ENCODE data around the gene PCSK1N.
"Not testable (repeated sequence)": the region's sequence is repeated elsewhere in the genome, so short reads cannot be mapped to it uniquely, and the experiment has no call there.

Gene PCSK1N

DNA sequence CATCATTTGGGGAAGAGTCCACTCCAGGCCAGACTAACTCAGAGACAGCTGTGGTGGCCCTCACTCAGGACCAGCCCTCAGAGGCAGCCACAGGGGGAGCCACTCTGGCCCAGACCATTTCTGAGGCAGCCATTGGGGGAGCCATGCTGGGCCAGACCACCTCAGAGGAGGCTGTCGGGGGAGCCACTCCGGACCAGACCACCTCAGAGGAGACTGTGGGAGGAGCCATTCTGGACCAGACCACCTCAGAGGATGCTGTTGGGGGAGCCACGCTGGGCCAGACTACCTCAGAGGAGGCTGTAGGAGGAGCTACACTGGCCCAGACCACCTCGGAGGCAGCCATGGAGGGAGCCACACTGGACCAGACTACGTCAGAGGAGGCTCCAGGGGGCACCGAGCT is 12.4 kb downstream of the PCSK1N start:
- DNase-seq (ENCODE audit: low read depth in 2 of 2) = no peak

DNA sequence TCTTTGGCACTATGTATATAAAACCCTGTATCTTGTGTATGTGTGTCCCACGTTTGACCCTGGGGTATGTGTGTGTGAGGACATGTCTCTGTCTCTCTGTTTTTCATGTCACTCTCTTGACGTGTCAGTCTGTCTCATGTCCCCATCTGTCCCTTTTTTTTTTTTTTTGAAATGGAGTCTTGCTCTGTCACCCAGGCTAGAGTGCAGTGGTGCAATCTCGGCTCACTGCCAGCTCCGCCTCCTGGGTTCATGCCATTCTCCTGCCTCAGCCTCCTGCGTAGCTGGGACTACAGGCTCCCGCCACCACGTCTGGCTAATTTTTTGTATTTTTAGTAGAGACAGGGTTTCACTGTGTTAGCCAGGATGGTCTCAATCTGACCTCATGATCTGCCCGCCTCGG is 16.0 kb downstream of the PCSK1N start:
- not testable (repeated sequence) for DNase-seq (ENCODE audit: low read depth in 2 of 2)

DNA sequence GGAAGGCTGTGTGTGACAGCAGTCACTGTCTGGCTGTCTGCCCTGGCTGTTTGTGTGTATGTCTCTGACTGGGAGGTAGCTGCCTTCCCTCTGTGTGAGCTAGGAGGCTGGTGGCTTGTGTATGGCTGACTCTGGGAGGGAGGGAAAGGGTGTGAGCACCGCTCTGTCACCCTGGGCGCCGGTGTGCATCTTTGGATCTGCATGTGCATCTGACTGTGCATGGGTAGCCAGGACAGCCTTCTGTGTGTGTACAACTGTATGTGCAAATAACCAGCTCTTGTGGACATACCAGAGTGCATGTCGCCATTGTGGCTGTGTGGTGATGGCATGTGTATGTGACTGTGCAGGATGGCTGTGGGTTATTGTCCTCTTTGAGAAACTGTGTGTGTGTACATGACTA is 16.5 kb downstream of the PCSK1N start:
- no peak for DNase-seq (ENCODE audit: low read depth in 2 of 2)

DNA sequence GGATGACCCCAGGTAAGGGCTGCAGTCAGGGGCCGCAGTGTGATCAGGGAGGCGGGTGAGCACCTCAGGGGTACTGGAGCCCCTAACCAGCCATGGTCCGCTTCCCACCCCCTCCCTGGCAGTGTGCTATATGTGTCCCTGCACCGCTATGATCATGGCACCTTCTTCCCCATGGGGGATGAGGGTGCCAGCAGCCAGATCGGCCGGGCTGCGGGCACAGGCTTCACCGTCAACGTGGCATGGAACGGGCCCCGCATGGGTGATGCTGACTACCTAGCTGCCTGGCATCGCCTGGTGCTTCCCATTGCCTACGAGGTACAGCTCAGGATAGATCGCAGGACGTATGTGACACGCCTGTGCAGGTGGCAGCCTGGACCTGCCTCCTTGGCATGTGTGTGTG is 17.3 kb downstream of the PCSK1N start:
- DNase-seq (ENCODE audit: low read depth in 2 of 2) = no peak

DNA sequence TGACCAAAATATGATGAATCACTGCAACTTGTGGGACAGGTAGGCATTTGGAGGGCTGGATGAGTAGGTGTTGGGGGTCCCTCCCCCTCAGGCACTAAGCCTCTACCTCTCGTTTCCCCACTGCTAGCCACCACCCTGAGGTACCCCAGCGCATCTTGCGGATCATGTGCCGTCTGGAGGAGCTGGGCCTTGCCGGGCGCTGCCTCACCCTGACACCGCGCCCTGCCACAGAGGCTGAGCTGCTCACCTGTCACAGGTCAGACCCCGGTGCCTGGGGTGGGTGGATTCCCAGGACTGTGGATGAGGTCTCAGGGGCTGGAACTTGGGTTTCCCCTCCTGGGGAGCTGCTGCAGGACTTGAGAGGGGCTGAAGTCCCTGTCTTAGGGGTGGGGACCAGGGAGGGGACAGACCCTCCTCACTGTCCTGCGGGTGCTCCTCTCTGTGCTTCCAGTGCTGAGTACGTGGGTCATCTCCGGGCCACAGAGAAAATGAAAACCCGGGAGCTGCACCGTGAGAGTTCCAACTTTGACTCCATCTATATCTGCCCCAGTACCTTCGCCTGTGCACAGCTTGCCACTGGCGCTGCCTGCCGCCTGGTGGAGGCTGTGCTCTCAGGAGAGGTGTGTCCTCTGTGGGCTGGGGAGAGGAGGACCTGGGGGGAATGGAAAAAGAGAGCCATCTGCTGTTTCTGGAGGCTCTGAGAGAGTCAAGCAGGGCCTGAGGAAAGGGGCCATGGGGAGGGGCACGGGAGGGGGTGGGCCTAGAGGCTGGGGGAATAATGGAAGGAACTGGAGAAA is 19.2 kb downstream of the PCSK1N start:
- DNase-seq (ENCODE audit: low read depth in 2 of 2) = no peak

DNA sequence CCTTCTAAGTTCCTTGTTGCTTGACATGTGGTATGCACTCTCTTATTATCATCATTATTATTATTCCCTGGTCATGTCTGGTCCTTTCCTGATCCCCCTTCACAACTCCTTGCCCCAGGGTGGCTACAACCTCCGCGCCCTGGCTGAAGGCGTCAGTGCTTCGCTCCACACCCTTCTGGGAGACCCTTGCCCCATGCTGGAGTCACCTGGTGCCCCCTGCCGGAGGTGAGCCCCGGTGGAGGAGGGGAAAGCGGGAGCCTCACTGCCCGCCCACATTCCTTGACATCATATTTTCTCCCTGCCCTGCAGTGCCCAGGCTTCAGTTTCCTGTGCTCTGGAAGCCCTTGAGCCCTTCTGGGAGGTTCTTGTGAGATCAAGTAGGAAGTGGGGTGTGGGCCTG is 20.1 kb downstream of the PCSK1N start:
- no peak for DNase-seq (ENCODE audit: low read depth in 2 of 2)

DNA sequence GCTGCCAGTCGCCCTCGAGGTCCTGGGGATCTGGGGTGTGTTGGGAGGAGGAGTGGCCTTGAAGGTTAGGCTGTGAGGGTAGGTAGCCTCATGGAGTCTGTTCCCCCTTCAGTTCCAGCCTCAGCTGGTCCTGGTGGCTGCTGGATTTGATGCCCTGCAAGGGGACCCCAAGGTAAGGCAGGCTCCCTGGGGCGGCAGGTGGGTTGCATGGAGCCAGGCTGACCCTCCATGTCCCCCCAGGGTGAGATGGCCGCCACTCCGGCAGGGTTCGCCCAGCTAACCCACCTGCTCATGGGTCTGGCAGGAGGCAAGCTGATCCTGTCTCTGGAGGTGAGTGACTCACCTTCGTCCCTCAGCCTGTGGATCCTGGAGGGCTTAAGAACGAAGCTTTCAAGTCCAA is 20.7 kb downstream of the PCSK1N start:
- DNase-seq (ENCODE audit: low read depth in 2 of 2) = no peak

DNA sequence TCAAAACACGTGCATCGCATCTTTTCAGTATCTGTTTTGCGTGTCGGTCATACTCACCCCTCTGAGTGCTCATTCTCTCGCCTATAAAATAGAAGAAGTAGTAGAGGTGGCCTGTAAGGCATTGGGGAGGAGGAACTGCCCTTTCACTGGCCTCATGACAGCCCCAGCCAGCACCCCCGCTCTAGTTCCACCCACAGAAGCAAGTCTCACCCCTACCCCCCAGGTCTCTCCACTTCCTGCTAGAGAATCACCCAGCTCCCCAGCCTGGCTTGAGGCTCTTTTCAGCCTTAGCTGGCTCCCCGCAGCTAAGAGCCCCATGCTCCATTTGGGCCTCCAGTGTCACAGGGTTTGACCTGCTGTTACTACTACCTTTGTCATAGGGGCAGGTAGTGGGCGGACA is 21.8 kb downstream of the PCSK1N start:
- no peak for DNase-seq (ENCODE audit: low read depth in 2 of 2)

DNA sequence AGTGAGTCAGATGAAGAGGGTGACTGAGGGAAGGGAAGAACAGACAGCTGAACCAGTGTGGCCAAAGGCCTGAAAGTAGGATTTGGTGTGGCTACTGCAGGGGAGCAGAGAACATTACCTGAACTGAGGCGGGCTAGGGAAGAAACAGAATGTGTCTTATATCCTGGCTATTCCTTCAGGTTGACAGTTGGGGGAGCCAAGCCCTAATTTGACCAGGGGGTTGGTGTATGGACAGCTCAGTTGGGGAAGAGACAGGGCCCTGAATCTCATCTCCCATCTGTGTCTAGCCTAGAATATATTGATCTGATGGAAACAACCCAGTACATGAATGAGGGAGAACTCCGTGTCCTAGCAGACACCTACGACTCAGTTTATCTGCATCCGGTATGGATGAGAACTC is 29.3 kb downstream of the PCSK1N start:
- DNase-seq (ENCODE audit: low read depth in 2 of 2) = no peak

DNA sequence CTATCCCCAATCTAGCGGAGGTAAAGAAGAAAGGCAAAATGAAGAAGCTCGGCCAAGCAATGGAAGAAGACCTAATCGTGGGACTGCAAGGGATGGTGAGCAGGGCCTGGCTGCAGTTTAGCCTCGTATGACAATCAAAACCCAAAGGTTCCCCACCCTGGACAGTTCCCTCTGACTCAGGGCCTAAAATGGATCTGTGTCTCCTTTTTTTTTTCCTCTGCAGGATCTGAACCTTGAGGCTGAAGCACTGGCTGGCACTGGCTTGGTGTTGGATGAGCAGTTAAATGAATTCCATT is 32.6 kb downstream of the PCSK1N start:
- DNase-seq (ENCODE audit: low read depth in 2 of 2) = no peak

DNA sequence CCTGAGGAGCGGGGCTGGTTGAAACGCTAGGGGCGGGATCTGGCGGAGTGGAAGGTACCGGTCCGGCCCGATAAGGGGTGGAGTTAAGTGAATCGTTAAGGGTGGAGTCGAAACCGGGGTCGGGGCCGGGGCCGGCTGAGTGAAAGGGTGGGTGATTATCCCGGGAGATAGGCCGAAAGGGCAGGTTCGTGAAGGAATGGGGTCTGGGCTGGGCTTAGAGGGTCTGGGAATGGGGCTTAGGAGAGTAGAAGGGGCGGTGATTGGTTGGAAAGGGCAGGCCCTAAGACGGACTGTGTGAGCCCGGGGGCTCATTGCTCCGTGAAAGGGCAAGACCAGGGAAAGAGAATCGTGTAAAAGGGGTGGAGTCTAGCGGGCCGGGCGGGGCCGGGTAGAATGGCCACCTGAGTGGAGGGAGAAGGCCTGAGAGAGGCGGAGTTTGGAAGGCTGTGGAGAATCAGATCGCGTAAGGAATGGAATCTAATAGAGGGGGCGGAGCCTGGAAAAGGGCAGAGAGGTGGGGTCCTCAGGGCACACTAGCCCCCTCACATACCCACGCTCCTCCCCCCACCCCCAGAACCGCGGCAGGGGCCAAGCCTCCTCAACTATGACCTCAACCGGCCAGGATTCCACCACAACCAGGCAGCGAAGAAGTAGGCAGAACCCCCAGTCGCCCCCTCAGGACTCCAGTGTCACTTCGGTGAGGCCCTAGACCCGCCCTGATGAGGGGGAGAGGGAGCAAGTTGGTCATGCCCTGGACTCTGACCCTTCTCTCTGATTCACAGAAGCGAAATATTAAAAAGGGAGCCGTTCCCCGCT is 33.1 kb downstream of the PCSK1N start:
- DNase-seq (ENCODE audit: low read depth in 2 of 2) = peak; percentile 51 to 70

DNA sequence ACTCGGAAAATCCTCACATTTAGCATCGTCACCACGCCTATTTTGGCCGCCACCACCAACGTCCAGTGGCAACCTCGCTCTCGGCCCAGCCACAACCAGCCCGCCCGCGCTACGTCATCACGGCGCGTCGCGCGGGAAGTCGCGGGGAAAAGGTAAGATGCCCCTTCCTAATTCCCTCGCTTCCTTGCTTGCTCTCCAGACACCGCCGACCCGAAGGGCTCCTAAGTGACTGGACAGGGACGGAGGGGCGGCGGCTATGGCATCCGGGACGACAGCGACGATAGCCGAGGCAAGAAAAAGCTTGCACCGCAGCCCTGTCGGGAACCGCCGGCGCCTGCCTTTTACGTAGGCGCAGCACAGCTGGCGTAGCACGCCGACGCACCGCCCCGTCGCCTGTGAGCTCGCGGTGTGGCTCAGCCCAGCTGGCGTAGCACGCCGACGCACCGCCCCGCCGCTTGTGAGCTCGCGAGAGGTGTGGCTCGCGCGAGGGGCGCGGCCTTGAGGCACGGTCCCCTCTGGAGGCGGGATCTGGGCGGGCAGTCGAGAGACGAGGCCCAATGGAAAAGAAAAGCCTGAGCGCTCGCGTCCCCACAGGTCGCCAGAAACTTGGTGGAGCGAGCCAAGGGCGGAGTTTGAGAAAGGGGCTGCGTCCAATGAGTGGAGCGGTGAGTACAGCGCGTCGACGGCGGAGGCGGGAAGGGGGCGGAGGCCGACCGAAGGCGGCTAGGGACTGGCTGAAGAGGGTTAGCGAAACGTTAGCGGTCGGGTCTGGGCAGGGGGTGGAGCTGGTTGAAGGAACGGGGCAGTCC is 33.9 kb downstream of the PCSK1N start, which contains the start of gene HDAC6:
Gene HDAC6 (plus strand): TSS at position 788 of the 809 bp plus-strand sequence. CDS start 626 bp downstream, outside the sequence.
- DNase-seq (ENCODE audit: low read depth in 2 of 2) = peak; percentile 85 to 91

DNA sequence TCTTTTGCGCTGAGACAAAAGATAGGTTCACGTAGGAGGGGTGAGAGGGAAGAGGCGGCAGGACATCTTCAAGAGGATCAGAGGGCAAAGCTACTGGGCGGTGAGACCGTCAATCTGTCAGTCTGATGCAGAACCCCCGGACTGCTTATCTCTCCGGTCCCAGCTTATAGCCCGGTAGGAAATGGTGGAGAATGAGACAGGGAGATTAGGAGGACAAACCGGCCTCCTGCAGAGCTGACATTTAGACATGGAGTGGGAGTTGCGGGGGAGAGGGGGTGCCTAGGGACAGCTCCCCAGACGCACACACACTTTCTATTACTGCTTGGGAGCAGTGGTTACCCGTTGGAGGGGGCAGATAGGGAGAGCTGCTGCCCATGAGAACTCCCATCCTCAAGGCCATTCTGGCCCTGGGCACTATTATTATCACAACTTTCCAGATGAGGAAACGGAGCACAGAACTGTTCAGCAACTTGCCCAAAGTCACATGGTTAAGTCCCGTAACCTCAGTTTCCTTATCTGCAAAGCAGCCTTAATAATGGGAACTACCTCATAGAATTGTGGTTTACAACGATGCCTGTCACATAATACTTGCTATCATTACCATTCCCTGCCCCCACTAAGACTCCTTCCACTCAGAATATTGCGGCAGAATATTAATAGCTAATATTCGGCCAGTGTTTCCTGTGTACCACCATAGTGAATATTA is 34.7 kb downstream of the PCSK1N start:
- DNase-seq (ENCODE audit: low read depth in 2 of 2) = no peak

DNA sequence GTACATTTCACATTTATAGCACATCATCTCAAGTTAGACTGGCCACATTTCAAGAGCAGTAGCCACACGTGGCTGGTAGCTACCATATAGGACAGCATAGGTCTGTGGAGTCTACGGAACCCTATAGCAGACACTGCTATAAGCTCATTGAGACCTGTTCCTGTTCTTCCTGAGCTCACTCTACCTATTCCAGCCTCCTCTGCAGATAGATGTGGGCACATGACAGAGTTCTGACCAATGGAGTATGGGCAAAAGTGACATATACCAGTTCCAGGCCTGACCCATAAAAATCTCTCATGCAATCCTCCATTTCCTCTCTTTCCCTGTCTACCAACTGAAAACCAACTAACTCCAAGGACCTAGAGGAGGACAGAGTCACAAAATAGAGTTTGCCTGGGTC is 37.1 kb downstream of the PCSK1N start:
- DNase-seq (ENCODE audit: low read depth in 2 of 2) = no peak

DNA sequence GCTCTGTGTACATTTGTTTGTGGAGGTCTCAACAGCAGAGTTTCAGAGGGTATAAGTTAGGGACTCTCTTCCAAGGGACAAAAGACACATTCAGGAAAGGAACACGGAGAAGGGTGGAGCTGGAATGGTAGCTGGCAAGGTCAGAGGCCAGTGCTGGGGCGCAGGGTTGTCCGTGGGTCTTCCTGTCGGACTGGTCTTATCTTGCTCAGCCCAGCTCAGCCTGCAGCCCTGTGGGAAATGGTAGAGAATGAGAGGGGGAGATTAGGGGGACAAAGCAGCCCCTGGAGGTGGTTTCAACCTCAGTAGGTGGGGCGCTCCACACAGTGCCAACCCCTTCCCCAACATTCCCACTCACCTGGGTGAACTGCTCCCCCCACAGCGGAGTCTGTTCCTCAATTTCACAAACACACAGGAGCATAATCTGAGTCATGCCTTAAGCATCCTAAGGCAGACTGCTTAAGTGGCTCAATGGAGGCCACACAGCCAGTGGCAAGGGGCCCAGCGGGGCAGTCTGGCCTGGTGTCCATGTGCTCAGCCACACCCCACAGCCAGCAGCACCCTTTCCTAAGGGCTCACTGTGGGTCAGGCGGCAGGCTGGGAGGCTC is 40.4 kb downstream of the PCSK1N start:
- DNase-seq (ENCODE audit: low read depth in 2 of 2) = no peak

DNA sequence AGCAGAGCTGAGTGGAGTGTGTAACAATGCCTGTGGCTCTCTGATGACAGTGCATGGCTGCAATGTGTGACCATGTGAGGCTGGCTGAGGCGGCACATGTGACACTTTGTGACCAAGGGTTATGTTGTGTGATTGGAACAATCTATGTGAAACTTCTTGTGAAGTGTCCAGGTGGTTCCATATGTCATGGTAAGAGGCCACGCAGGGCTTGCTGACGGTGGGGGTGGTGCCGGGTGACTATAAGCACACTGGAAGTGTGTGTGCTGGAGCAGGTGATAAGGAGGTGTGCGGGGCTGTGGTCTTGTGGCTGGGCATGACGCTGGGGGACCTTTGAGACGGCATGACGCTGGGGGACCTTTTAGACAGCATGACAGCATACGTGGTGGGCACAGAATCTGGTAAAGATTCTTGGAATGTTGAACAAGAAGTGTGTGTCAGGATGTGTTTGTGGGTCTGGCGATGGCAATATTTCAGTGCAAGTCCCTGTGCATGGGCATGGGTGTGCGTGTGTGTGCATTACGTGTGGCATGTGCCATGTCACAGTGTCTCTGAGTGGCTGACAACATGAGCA is 41.0 kb downstream of the PCSK1N start:
- no peak for DNase-seq (ENCODE audit: low read depth in 2 of 2)

DNA sequence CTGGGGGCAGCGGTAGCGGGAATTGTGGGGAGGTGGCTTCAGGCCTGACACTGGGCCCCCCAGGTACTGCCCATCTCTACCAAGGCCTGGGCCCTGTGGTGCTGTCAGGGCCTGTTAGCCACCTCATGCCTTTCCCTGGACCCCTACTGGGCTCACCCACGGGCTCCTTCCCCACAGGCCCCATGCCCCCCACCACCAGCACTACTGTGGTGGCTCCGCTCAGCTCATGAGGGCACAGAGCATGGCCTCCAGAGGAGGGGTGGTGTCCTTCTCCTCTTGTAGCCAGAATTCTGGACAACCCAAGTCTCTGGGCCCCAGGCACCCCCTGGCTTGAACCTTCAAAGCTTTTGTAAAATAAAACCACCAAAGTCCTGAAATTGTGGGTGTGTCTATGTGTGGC is 41.5 kb downstream of the PCSK1N start:
- DNase-seq (ENCODE audit: low read depth in 2 of 2) = no peak

DNA sequence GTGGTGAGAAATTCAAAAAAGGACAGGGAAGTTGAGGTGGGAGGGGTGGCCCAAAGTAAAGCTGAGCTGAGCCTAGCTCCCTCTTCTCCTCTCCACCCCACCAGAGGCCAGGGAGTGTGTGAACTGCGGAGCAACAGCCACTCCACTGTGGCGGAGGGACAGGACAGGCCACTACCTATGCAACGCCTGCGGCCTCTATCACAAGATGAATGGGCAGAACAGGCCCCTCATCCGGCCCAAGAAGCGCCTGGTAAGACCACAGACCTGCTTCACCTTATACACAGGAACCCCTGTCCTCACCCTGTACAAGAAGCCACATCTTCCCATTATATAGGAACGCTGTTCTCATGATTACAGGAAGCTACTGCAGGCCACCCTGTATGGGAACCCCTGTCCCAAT is 43.2 kb downstream of the PCSK1N start:
- no peak for DNase-seq (ENCODE audit: low read depth in 2 of 2)

DNA sequence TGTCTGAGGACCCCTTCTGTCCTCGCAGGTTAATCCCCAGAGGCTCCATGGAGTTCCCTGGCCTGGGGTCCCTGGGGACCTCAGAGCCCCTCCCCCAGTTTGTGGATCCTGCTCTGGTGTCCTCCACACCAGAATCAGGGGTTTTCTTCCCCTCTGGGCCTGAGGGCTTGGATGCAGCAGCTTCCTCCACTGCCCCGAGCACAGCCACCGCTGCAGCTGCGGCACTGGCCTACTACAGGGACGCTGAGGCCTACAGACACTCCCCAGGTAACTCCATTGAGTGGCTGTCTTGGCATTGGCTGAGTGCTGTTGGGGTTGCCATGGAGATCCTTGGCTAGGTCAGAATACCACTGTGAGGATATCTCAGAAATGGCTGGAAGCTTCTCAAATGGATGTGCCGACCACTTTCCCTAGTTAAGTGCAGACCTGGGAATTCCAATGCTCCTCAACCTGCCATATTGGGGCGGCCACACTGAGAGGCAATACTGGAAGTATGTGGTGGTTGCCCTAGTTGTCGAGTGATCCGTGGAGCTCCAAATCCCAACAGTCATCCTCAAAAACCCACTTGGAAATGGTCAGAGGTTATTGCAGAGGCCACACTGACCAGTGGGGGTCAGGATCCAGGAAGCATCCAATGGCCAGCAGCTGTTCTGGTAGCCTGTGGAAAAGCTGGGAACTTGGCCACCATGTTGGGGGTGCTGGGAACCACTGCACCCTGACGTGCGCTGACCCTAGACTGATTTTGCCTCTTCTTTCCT is 44.2 kb downstream of the PCSK1N start:
- no peak for DNase-seq (ENCODE audit: low read depth in 2 of 2)

DNA sequence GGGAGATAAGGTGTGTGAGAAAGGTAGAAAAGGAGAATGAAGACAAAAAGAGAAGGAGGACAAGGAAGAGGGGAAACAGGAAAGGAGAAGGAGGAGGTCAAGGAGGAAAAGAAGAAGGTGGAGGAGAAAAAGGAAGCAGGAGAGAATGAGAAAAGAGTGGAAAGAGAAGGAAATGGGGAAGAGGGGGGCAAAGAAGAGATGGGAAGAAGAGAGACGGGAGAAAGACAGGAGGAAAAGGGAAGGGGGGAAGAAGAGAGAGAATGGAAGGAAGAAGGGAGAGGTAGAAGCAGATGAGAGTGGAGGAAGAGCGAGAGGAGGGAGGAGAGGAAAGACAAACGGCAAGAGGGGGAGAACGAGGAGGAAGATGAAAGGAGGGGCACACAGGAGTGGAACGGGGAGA is 44.9 kb downstream of the PCSK1N start:
- no peak for DNase-seq (ENCODE audit: low read depth in 2 of 2)
